Gastrocnemius medialis (tissue), 4 donors: ENCODE measurements around the gene APBA2. TPM values are rescaled to one million over a fixed set of nuclear protein-coding genes. Genes with fewer than 3 reads are reported as not detected.

Experiments used
- ATAC-seq, 2 donors: fragments of 150-250 bp; one replicate each; pipeline ENCODE4 v1.9.1; 2016
- DNase-seq, 2 donors: peaks; one replicate each; pipeline ENCODE4 v3.0.0-alpha.2; 2019
- H3K27ac ChIP-seq, 4 donors: fragments of 200-600 bp; sonication (generic); 1 replicate in 1 of 4; 2 replicates in 3 of 4; pipeline ENCODE4 v1.5.1; 2016 to 2018; ENCODE audit warnings: mild to moderate bottlenecking in 2 of 4, moderate library complexity in 1 of 4
- H3K27me3 ChIP-seq, 3 donors: fragments of 200-600 bp; sonication (generic) in 2 of 3; 1 replicate in 1 of 3; 2 replicates in 2 of 3; pipeline versions ENCODE4 v1.5.1 to v1.6.0; 2016 to 2019; ENCODE audit warnings: mild to moderate bottlenecking in 1 of 3, moderate library complexity in 1 of 3
- H3K36me3 ChIP-seq, 2 donors: fragments of 200-600 bp; sonication (generic) in 1 of 2; one replicate each; pipeline ENCODE4 v1.5.1; 2017 to 2018
- H3K4me1 ChIP-seq, 2 donors: fragments of 200-600 bp; sonication (generic) in 1 of 2; one replicate each; pipeline ENCODE4 v1.5.1; 2016 to 2017; ENCODE audit warnings: mild to moderate bottlenecking in 2 of 2
- H3K4me3 ChIP-seq, 4 donors: fragments of 200-600 bp; sonication (generic) in 3 of 4; 1 replicate in 1 of 4; 2 replicates in 3 of 4; pipeline ENCODE4 v1.5.1; 2016 to 2019; ENCODE audit warnings: mild to moderate bottlenecking in 2 of 4
- H3K9me3 ChIP-seq, 3 donors: fragments of 200-600 bp; sonication (generic) in 2 of 3; 1 replicate in 1 of 3; 2 replicates in 2 of 3; pipeline ENCODE4 v1.5.1; 2016 to 2019
- POLR2A ChIP-seq, 2 donors: fragments of 450-650 bp; IDR thresholded peaks; one replicate each; pipeline ENCODE4 v1.6.1; 2017; ENCODE audit warnings: antibody characterized with exemption in 2 of 2, mild to moderate bottlenecking in 2 of 2, moderate library complexity in 2 of 2
- in situ Hi-C, 4 donors: fragments of 200-750 bp; cut with MboI; loops; one replicate each; pipeline versions ENCODE4 v1.15.0 to v1.8.0; 2017; ENCODE audit warnings: low sequenced_read_pairs in 4 of 4
- intact Hi-C: fragments of 100-400 bp; cut with DNase I; formaldehyde crosslinking; loops from one replicate; pipeline ENCODE4 v1.15.1; 2023; ENCODE audit warnings: low total_unique reads
- total RNA-seq, 4 donors: library from RNA; depleted of rRNA; stranded (reverse); fragments of >200 nt; gene quantifications; one replicate each; pipeline versions ENCODE4 v1.1.0 to v1.2.3, GENCODE V29; 2016
- TF ChIP-seq, protein P1 (sequence below), 5 experiments: fragments of 450-650 bp in 3 of 5; fragments of 200-600 bp in 2 of 5; sonication (generic) in 2 of 5; IDR thresholded peaks in 4 of 5; conservative IDR thresholded peaks in 1 of 5; 1 replicate in 4 of 5; 2 replicates in 1 of 5; pipeline ENCODE4 v1.5.1; 2016 to 2019; ENCODE audit warnings: antibody characterized with exemption in 5 of 5, mild to moderate bottlenecking in 3 of 5, moderate library complexity in 3 of 5

Gene APBA2
- total RNA-seq, 4 donors from 2014 or later: 0.19 to 0.31 TPM; not detected in 2

GRCh38 chr15:29086891-29087290 lies 201.1 kb downstream of the APBA2 start:
- Histone ChIP-seq H3K9me3 (no peaks in the 10 kb centered on the region), H3K4me3 (no peak overlapping the region), H3K4me1 (no peaks in the 10 kb centered on the region), H3K27ac (no peak overlapping the region), H3K27me3 (no peaks in the 10 kb centered on the region), H3K36me3 (no peaks in the 10 kb centered on the region)
- TF ChIP-seq, protein P1, sequence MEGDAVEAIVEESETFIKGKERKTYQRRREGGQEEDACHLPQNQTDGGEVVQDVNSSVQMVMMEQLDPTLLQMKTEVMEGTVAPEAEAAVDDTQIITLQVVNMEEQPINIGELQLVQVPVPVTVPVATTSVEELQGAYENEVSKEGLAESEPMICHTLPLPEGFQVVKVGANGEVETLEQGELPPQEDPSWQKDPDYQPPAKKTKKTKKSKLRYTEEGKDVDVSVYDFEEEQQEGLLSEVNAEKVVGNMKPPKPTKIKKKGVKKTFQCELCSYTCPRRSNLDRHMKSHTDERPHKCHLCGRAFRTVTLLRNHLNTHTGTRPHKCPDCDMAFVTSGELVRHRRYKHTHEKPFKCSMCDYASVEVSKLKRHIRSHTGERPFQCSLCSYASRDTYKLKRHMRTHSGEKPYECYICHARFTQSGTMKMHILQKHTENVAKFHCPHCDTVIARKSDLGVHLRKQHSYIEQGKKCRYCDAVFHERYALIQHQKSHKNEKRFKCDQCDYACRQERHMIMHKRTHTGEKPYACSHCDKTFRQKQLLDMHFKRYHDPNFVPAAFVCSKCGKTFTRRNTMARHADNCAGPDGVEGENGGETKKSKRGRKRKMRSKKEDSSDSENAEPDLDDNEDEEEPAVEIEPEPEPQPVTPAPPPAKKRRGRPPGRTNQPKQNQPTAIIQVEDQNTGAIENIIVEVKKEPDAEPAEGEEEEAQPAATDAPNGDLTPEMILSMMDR (IDR thresholded peaks at IDR 0.05 in 4 of 5, conservative IDR thresholded peaks at IDR 0.05 in 1 of 5): no peak
- no peak for TF ChIP-seq POLR2A (IDR thresholded peaks at IDR 0.05)
- no peak for ATAC-seq
- in situ Hi-C loops: no loop called here
- intact Hi-C loops: no loop called here
- no peak for DNase-seq

DNA sequence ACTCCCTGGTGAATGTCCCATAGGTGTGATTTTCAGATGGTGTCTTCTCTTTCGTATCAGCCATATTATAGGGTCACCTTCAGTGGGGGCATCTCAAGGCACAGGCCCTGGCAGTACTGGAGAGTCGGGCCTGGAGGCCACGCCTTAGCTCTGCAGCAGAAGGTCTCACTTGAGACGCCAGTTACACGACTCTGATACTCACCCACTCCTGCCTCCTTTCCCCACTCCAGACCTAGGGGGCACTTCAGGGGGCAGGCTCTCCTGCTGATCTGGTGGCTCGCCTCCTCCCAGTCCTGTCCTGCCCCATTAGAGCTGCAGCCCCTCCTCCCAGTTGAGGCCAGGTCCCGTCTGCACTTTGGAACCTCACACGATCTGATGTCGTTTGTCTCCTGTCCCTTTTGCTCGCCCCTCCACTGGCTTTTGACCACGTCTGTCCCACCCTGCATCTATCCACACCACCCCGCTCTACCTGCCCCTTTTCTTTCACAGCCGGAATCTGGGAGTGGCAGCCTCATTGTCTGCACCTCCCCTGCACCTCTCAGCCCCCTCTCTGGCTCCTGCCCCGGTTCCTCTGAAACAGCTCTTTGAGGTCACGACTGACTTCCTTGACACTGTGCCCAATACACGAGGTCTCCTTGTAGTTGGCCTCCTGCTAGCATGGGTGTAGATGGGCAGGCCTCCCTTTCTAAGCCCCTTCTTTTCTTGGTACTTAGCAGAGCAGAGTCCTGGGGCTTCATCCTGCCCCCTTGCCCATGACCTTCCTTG lies 201.9 kb downstream of the APBA2 start:
- intact Hi-C loops (no loop called here), in situ Hi-C loops (no loop called here)
- Histone ChIP-seq H3K27me3 (no peaks in the 10 kb centered on the region), H3K4me3 (no peak overlapping the region), H3K36me3 (no peaks in the 10 kb centered on the region), H3K9me3 (no peaks in the 10 kb centered on the region), H3K4me1 (no peaks in the 10 kb centered on the region), H3K27ac (no peak overlapping the region)
- DNase-seq: no peak
- no peak for TF ChIP-seq POLR2A (IDR thresholded peaks at IDR 0.05)
- TF ChIP-seq, protein P1 (IDR thresholded peaks at IDR 0.05 in 4 of 5, conservative IDR thresholded peaks at IDR 0.05 in 1 of 5): no peak
- ATAC-seq: no peak

GRCh38 chr15:29088666-29089065 lies 202.9 kb downstream of the APBA2 start:
- in situ Hi-C loops: no loop called here
- ATAC-seq: no peak

DNA sequence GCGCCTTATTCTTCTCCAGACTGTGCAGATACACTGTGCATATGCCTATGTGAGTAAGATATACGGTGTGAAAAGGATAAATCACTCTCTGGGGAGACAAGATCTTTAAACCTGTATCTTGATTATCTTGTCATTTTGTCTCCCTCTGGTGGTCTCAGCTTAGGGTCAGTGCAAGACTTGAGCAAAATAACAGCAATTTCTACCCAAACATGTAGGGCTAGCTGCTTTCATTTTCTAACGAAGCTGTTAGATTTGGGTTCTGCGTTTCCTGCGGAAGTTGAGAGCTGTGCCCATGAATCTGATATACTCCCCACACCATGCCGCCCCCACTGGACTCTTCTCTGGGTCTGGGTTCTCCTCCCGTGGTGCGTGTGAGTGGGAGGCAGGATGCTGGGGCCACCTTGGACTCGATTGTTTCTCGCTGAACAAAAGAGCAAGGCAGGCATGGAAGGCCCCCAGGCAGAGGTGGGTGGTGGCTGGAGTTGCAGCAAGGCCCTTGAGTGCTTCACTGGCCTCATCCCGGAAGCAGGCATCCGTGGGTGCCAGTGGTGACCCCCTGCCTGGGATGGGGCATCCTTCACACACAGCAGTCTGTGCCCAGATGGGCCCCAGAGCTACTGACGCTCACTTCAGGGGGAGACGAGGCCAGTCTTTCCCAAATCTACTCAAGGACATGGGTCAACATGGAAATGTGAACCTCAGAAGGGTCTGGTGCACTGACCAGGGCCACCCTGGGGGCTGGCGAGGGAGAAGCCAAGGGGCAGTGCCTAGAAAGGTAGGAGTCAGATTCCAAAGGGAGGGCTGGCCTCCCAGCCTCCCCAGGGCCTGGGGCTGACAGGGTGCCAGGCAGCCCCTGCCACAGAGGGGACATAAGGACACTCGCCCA lies 204.2 kb downstream of the APBA2 start:
- Histone ChIP-seq H3K9me3 (no peaks in the 10 kb centered on the region), H3K27me3 (no peaks in the 10 kb centered on the region), H3K36me3 (no peaks in the 10 kb centered on the region), H3K4me3 (no peak overlapping the region), H3K4me1 (no peaks in the 10 kb centered on the region), H3K27ac (no peak overlapping the region)
- ATAC-seq: no peak
- in situ Hi-C loops (no loop called here), intact Hi-C loops (no loop called here)
- no peak for TF ChIP-seq POLR2A (IDR thresholded peaks at IDR 0.05)
- TF ChIP-seq, protein P1 (IDR thresholded peaks at IDR 0.05 in 4 of 5, conservative IDR thresholded peaks at IDR 0.05 in 1 of 5): no peak
- no peak for DNase-seq

More at GRCh38 chr15:29088666-29089065, 202.9 kb downstream of the APBA2 start:
- H3K27me3 ChIP-seq: no peaks in the 10 kb centered on the region
- H3K27ac ChIP-seq: no peak overlapping the region
- DNase-seq: no peak
- H3K36me3 ChIP-seq: no peaks in the 10 kb centered on the region
- TF ChIP-seq, protein P1 (IDR thresholded peaks at IDR 0.05 in 4 of 5, conservative IDR thresholded peaks at IDR 0.05 in 1 of 5): no peak
- TF ChIP-seq POLR2A (IDR thresholded peaks at IDR 0.05): no peak
- H3K4me1 ChIP-seq: no peaks in the 10 kb centered on the region
- no peaks in the 10 kb centered on the region for H3K9me3 ChIP-seq
- intact Hi-C loops: no loop called here
- H3K4me3 ChIP-seq: no peak overlapping the region
